Omental fat pad (tissue), 4 donors: ENCODE results near the gene KLHL29. TPM values are rescaled to one million over a fixed set of nuclear protein-coding genes. Genes with fewer than 3 reads are reported as not detected.

Source experiments
- ATAC-seq: fragments of 150-250 bp; one replicate; pipeline ENCODE4 v1.9.1; 2016; ENCODE audit warnings: mild to moderate bottlenecking, moderate library complexity; ENCODE audit not compliant: low FRiP score
- DNase-seq: peaks from one replicate; pipeline ENCODE4 v3.0.0-alpha.2; 2019; ENCODE audit warnings: low spot score
- total RNA-seq, 4 donors: library from RNA; depleted of rRNA; stranded (reverse); fragments of >200 nt; gene quantifications; one replicate each; pipeline ENCODE4 v1.1.0, GENCODE V29; 2016
- TF ChIP-seq, protein P1 (sequence below), 3 donors: fragments of 450-650 bp; IDR thresholded peaks; one replicate each; pipeline ENCODE4 v1.5.1; 2016 to 2017; ENCODE audit warnings: antibody characterized with exemption in 3 of 3, mild to moderate bottlenecking in 3 of 3, moderate library complexity in 2 of 3

Gene KLHL29
- total RNA-seq, 4 donors from 2014 or later = 4.0 to 19.5 (median 12.7) TPM

- ATAC-seq = no peak
- TF ChIP-seq, protein P1, sequence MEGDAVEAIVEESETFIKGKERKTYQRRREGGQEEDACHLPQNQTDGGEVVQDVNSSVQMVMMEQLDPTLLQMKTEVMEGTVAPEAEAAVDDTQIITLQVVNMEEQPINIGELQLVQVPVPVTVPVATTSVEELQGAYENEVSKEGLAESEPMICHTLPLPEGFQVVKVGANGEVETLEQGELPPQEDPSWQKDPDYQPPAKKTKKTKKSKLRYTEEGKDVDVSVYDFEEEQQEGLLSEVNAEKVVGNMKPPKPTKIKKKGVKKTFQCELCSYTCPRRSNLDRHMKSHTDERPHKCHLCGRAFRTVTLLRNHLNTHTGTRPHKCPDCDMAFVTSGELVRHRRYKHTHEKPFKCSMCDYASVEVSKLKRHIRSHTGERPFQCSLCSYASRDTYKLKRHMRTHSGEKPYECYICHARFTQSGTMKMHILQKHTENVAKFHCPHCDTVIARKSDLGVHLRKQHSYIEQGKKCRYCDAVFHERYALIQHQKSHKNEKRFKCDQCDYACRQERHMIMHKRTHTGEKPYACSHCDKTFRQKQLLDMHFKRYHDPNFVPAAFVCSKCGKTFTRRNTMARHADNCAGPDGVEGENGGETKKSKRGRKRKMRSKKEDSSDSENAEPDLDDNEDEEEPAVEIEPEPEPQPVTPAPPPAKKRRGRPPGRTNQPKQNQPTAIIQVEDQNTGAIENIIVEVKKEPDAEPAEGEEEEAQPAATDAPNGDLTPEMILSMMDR (IDR thresholded peaks at IDR 0.05) = no peak
- no peak for DNase-seq
Measured at GRCh38 chr2:23554054-23554697, 169.2 kb downstream of the KLHL29 start.

DNA sequence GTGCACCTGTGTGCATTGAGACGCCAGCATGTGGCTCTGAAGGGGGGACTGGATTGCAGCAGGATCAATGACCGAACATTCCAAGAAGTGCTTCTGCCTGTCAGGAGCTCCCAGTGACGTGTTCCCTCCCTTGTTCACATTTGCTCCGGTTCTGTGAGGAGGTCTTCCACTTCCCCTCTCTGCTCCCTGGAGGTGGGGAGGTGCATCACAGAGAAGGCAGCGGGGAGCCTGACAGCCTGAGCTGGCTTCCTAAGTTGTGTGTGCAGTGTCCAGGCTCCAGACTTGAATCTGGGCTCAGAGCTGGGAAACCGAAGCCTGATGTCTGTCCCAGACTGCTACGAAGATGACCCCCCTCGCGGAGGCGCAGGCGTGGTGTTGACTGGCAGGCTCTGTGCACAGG is 171.0 kb downstream of the KLHL29 start:
- TF ChIP-seq, protein P1 (IDR thresholded peaks at IDR 0.05) = no peak
- DNase-seq = no peak
- ATAC-seq = no peak

DNA sequence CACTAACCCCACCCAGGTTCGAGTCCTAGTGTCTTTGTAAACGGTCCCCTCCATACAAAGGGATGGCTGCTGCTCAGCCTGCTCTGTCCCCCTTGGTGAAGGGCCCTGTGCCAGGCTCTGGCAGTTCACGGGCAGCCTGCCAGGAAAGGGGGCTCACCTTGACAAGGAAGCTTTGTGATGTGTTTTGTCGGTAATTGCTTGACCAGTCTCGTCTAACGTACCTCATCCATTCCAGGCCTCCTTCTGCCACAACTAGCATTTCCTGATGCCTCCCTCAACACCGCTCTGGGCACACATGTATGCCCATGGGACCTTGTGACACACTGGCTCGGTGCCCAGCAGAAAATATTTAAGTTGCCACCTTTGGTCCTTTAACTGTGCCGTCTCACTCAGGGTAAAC is 171.9 kb downstream of the KLHL29 start:
- DNase-seq = no peak
- TF ChIP-seq, protein P1 (IDR thresholded peaks at IDR 0.05) = no peak
- no peak for ATAC-seq

DNA sequence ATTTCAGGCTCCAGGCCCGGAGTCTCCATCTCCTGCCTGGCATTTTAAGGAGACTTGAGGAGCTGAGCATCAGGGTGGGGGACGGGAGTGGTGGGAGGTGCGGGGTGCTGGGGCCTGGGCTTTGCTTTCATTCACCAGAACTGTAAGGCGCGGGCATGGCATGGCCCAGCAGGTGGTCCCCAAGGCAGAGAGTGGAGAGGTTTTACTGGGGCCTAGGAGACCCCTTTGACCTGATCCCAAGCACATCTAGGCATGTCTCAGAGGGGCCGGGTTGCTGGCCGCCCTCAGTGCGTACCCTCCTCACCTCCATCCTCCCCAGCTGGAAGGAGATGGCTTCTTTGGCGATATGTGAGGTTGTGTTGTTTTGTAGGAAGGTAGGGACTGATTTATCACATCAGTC is 172.5 kb downstream of the KLHL29 start:
- no peak for DNase-seq
- TF ChIP-seq, protein P1 (IDR thresholded peaks at IDR 0.05) = no peak
- no peak for ATAC-seq

- ATAC-seq = no peak
- DNase-seq = no peak
- TF ChIP-seq, protein P1 (IDR thresholded peaks at IDR 0.05) = no peak
Measured at GRCh38 chr2:23559561-23560239, 174.7 kb downstream of the KLHL29 start.

DNA sequence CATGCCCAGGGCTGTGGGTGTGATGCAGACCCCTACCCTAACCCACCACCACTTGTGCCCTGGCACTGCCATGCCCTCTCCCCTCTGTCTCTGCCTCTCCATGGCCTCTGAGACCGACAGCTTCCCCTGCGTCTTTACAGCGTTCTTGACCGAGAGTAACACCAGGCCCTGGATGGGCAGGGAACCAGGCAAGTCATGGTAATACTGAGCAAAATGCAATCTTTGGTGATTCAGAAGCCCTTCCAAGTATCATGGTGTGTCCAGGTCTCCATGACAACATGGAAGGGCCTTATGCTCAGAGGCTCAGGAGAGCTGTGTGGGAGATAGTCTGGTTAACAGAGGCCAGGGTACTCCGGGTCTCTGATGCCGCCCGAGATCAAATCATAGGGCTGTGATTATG is 176.1 kb downstream of the KLHL29 start:
- TF ChIP-seq, protein P1 (IDR thresholded peaks at IDR 0.05) = no peak
- peak; percentile 17 for ATAC-seq
- DNase-seq = no peak

DNA sequence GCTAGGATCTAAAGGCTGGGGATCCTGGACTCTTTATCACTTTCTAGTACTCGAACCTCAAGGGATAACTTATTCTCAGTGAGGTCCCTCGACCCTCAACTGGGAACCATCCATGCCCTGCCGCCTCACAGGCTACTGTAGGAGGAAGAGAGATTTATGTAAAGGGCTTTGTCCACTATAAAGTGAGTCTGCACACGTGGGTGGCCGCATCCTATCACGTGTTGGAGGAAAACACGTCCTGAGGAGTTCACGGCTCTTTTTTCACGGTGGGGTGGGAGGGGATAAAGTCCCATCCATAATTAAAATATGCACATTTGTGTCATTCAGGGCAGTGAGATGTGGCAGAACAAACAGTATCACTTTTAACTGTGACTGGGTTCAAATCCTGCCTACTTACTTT is 176.6 kb downstream of the KLHL29 start:
- TF ChIP-seq, protein P1 (IDR thresholded peaks at IDR 0.05) = no peak
- DNase-seq = no peak
- ATAC-seq = no peak
